H9 (cell line): ENCODE data around the gene AP4S1. TPM values are rescaled to one million over a fixed set of nuclear protein-coding genes. Genes with fewer than 3 reads are reported as not detected.

Experiments
- DNase-seq: peaks from one replicate; pipeline ENCODE4 v3.0.0-alpha.2; 2017
- H2AFZ ChIP-seq: one replicate; pipeline ENCODE4 v1.6.1; 2013; ENCODE audit warnings: mild to moderate bottlenecking, low read length, control low read depth, moderate library complexity
- H2AK5ac ChIP-seq: 2 replicates; pipeline ENCODE4 v1.6.1; 2013; ENCODE audit warnings: low read length, control low read depth, mixed read lengths; ENCODE audit not compliant: insufficient read length
- H2BK120ac ChIP-seq: one replicate; pipeline ENCODE4 v1.6.1; 2013; ENCODE audit warnings: low read depth, mild to moderate bottlenecking, low read length, control low read depth, inconsistent platforms; ENCODE audit not compliant: poor library complexity, severe bottlenecking
- H2BK12ac ChIP-seq: 2 replicates; pipeline ENCODE4 v1.6.1; 2013; ENCODE audit warnings: low read length, control low read depth, mixed read lengths, low read depth; ENCODE audit not compliant: insufficient read length
- H2BK15ac ChIP-seq: 2 replicates; pipeline ENCODE4 v1.6.1; 2013; ENCODE audit warnings: low read depth, low read length, control low read depth
- H2BK20ac ChIP-seq: one replicate; pipeline ENCODE4 v1.6.1; 2013; ENCODE audit warnings: low read depth, mild to moderate bottlenecking, low read length, control low read depth, inconsistent platforms; ENCODE audit not compliant: poor library complexity, severe bottlenecking
- H2BK5ac ChIP-seq: 2 replicates; pipeline ENCODE4 v1.6.1; 2013; ENCODE audit warnings: low read length, control low read depth, mixed read lengths; ENCODE audit not compliant: insufficient read length
- H3K14ac ChIP-seq: 2 replicates; pipeline ENCODE4 v1.6.1; 2013; ENCODE audit warnings: low read length, control low read depth; ENCODE audit not compliant: insufficient read depth
- H3K18ac ChIP-seq: 2 replicates; pipeline ENCODE4 v1.6.1; 2013; ENCODE audit warnings: low read depth, mild to moderate bottlenecking, mixed read lengths, low read length, control low read depth; ENCODE audit not compliant: insufficient read length
- H3K23ac ChIP-seq: 2 replicates; pipeline ENCODE4 v1.6.1; 2013; ENCODE audit warnings: low read length, control low read depth, mixed read lengths, low read depth; ENCODE audit not compliant: insufficient read length
- H3K23me2 ChIP-seq: 2 replicates; pipeline ENCODE4 v1.6.1; 2013; ENCODE audit warnings: low read depth, mild to moderate bottlenecking, mixed read lengths, low read length, control low read depth; ENCODE audit not compliant: insufficient read length, poor library complexity, severe bottlenecking
- H3K27ac ChIP-seq: 2 replicates; pipeline ENCODE4 v1.5.1; 2013; ENCODE audit warnings: low read length, control low read depth, mixed read lengths, low read depth; ENCODE audit not compliant: insufficient read length
- H3K27me3 ChIP-seq: 2 replicates; pipeline ENCODE4 v1.6.1; 2013; ENCODE audit warnings: low read length, control low read depth, inconsistent platforms; ENCODE audit not compliant: insufficient read depth
- H3K4ac ChIP-seq: 2 replicates; pipeline ENCODE4 v1.6.1; 2013; ENCODE audit warnings: low read depth, mild to moderate bottlenecking, control low read depth, inconsistent platforms, low read length, moderate library complexity
- H3K4me1 ChIP-seq: 2 replicates; pipeline ENCODE4 v1.6.1; 2013; ENCODE audit warnings: low read length, control low read depth, inconsistent platforms; ENCODE audit not compliant: insufficient read depth
- H3K4me2 ChIP-seq: 2 replicates; pipeline ENCODE4 v1.6.1; 2013; ENCODE audit warnings: low read length, control low read depth, mixed read lengths; ENCODE audit not compliant: insufficient read length, insufficient read depth
- H3K56ac ChIP-seq: 2 replicates; pipeline ENCODE4 v1.6.1; 2013; ENCODE audit warnings: low read depth, mild to moderate bottlenecking, mixed read lengths, low read length, control low read depth; ENCODE audit not compliant: insufficient read length
- H3K79me1 ChIP-seq: 2 replicates; pipeline ENCODE4 v1.6.1; 2013; ENCODE audit warnings: low read depth, mild to moderate bottlenecking, moderate library complexity, low read length, control low read depth, inconsistent platforms; ENCODE audit not compliant: insufficient read depth, poor library complexity, severe bottlenecking
- H3K79me2 ChIP-seq: 2 replicates; pipeline ENCODE4 v1.6.1; 2013; ENCODE audit warnings: low read length, control low read depth, inconsistent platforms; ENCODE audit not compliant: insufficient read depth
- H3K9ac ChIP-seq: 2 replicates; pipeline ENCODE4 v1.6.1; 2013; ENCODE audit warnings: low read length, control low read depth, mixed read lengths; ENCODE audit not compliant: insufficient read length; ENCODE audit errors: extremely low read depth
- H3K9me3 ChIP-seq: one replicate; pipeline ENCODE4 v1.6.1; 2013; ENCODE audit warnings: low read depth, low read length, inconsistent platforms; ENCODE audit not compliant: control insufficient read depth
- H3T11ph ChIP-seq: one replicate; pipeline ENCODE4 v1.6.1; 2013; ENCODE audit warnings: mild to moderate bottlenecking, low read length, control low read depth, inconsistent platforms
- H4K20me1 ChIP-seq: one replicate; pipeline ENCODE4 v1.6.1; 2013; ENCODE audit not compliant: control insufficient read depth, insufficient read length, insufficient read depth
- H4K5ac ChIP-seq: 2 replicates; pipeline ENCODE4 v1.6.1; 2013; ENCODE audit warnings: low read depth, mild to moderate bottlenecking, mixed read lengths, low read length, control low read depth; ENCODE audit not compliant: insufficient read length
- H4K8ac ChIP-seq: replicated peaks from 2 replicates; pipeline ENCODE4 v1.6.1; 2013; ENCODE audit warnings: low read length, control low read depth, mixed read lengths, low read depth; ENCODE audit not compliant: insufficient read length
- H4K91ac ChIP-seq: 2 replicates; pipeline ENCODE4 v1.6.1; 2013; ENCODE audit warnings: low read depth, mild to moderate bottlenecking, moderate library complexity, mixed read lengths, low read length, control low read depth; ENCODE audit not compliant: insufficient read length
- H3K27ac Mint-ChIP-seq, 3 experiments: 2 replicates in 2 of 3; 3 replicates in 1 of 3; pipeline ENCODE4 v1.8.0; 2020 to 2021; ENCODE audit warnings: mixed read lengths in 3 of 3, mild to moderate bottlenecking in 1 of 3, moderate library complexity in 1 of 3
- H3K27me3 Mint-ChIP-seq: 2 replicates; pipeline ENCODE4 v1.8.0; 2021; ENCODE audit warnings: low read depth, mild to moderate bottlenecking, moderate library complexity, mixed read lengths
- H3K36me3 Mint-ChIP-seq, 3 experiments: 2 replicates in 2 of 3; 3 replicates in 1 of 3; pipeline ENCODE4 v1.8.0; 2020 to 2021; ENCODE audit warnings: low read depth in 3 of 3, mixed read lengths in 3 of 3; ENCODE audit not compliant: insufficient read depth in 1 of 3
- H3K4me1 Mint-ChIP-seq, 2 experiments: 2 replicates each; pipeline ENCODE4 v1.8.0; 2020; ENCODE audit warnings: mixed read lengths in 2 of 2
- H3K4me3 Mint-ChIP-seq, 2 experiments: 2 replicates in 1 of 2; 3 replicates in 1 of 2; pipeline ENCODE4 v1.8.0; 2020 to 2021; ENCODE audit warnings: mild to moderate bottlenecking in 2 of 2, mixed read lengths in 2 of 2, moderate library complexity in 1 of 2
- H3K9me3 Mint-ChIP-seq, 2 experiments: 2 replicates in 1 of 2; 3 replicates in 1 of 2; pipeline ENCODE4 v1.8.0; 2020; ENCODE audit warnings: mild to moderate bottlenecking in 2 of 2, mixed read lengths in 2 of 2, moderate library complexity in 1 of 2
- CTCF ChIP-seq: fragments of 200-600 bp; sonication (generic); conservative IDR thresholded peaks from 3 replicates; pipeline ENCODE4 v1.8.0; 2021; ENCODE audit warnings: antibody characterized with exemption, mild to moderate bottlenecking
- WGBS: extraction: QIAGEN DNeasy Blood & Tissue Kit; methylation state at CpG from one replicate; pipeline ENCODE4 v1.1.7; 2013; ENCODE audit warnings: missing lambda C conversion rate, low lambda C conversion rate, mixed read lengths; ENCODE audit not compliant: insufficient read length; ENCODE audit errors: extremely low coverage; 5-methylcytosine and 5-hydroxymethylcytosine counted together
- total RNA-seq: library from RNA; stranded (reverse); gene quantifications from 2 replicates; pipeline ENCODE4 v1.2.1, GENCODE V29; 2021

Gene AP4S1
- total RNA-seq, 1 experiment from 2014 or later: 13.7 TPM

- H2BK20ac ChIP-seq: no peak overlapping the region
- H3K18ac ChIP-seq: no peak overlapping the region
- TF ChIP-seq CTCF: no peak
- WGBS: no CpG with 5 or more reads among the region's 4 CpGs
- H3K4me2 ChIP-seq: no peak overlapping the region
- no peak overlapping the region for H3K56ac ChIP-seq
- no peak for DNase-seq
- Mint-ChIP-seq H3K27me3 (no peaks in the 10 kb centered on the region), H3K4me3 (no peak overlapping the region), H3K9me3 (no peaks in the 10 kb centered on the region), H3K27ac (peak overlapping the region in 2 of 3 experiments; percentile 70 to 97; a peak in 2 of 7 replicates), H3K36me3 (peaks cover 0 to 5% (median 4%) of the 10 kb centered on the region in 3 experiments; a peak in 4 of 7 replicates), H3K4me1 (peaks cover 9 to 13% of the 10 kb centered on the region in 2 experiments)
- peaks cover 2% of the 10 kb centered on the region; the same call in 1 of the 2 replicates for H3K4me1 ChIP-seq
- H3K79me2 ChIP-seq: no peaks in the 10 kb centered on the region; the same call in 1 of the 2 replicates
- no peak overlapping the region for H3T11ph ChIP-seq
- no peak overlapping the region for H3K9ac ChIP-seq
- H3K27ac ChIP-seq: no peak overlapping the region
- no peaks in the 10 kb centered on the region for H4K20me1 ChIP-seq
- no peak overlapping the region for H3K23ac ChIP-seq
- H2BK5ac ChIP-seq: no peak overlapping the region
- H2AK5ac ChIP-seq: no peak overlapping the region
- no peak overlapping the region for H2BK15ac ChIP-seq
- H3K23me2 ChIP-seq: no peaks in the 10 kb centered on the region
- no peaks in the 10 kb centered on the region for H3K79me1 ChIP-seq
- H4K91ac ChIP-seq: no peak overlapping the region
- no peak overlapping the region for H3K14ac ChIP-seq
- H3K4ac ChIP-seq: no peak overlapping the region
- H3K27me3 ChIP-seq: no peaks in the 10 kb centered on the region
- no peak overlapping the region for H2BK12ac ChIP-seq
- no peak overlapping the region for H2BK120ac ChIP-seq
- H4K8ac ChIP-seq: no peak overlapping the region
- H4K5ac ChIP-seq: no peak overlapping the region
- no peaks in the 10 kb centered on the region for H3K9me3 ChIP-seq
- H2AFZ ChIP-seq: no peak overlapping the region
Measured at GRCh38 chr14:31036552-31036951, 11.1 kb downstream of the AP4S1 start.
